ENCODE measurements around the gene FGF14.

Gene FGF14

GRCh38 chr13:101673360-101674105, 728.3 kb downstream of the FGF14 start:
- DNase-seq (ENCODE audit: low spot score) = no peak
- in situ Hi-C loops (cut with MboI; ENCODE audit: low pct_unique_long_range_greater_than_20kb, low sequenced_read_pairs, unreplicated experiment) = no loop called here
- no peak for TF ChIP-seq CTCF (IDR thresholded peaks at IDR 0.05; ENCODE audit: extremely low read depth, insufficient read depth, missing control alignments)

- DNase-seq (ENCODE audit: low spot score) = no peak
- TF ChIP-seq CTCF (IDR thresholded peaks at IDR 0.05; ENCODE audit: extremely low read depth, insufficient read depth, missing control alignments) = no peak
- in situ Hi-C loops (cut with MboI; ENCODE audit: low pct_unique_long_range_greater_than_20kb, low sequenced_read_pairs, unreplicated experiment) = no loop called here
Measured at GRCh38 chr13:101661839-101662238, 740.0 kb downstream of the FGF14 start.

Data from GM13977 (cell line).